ENCODE results near the gene RHBDL1.

Gene RHBDL1

DNA sequence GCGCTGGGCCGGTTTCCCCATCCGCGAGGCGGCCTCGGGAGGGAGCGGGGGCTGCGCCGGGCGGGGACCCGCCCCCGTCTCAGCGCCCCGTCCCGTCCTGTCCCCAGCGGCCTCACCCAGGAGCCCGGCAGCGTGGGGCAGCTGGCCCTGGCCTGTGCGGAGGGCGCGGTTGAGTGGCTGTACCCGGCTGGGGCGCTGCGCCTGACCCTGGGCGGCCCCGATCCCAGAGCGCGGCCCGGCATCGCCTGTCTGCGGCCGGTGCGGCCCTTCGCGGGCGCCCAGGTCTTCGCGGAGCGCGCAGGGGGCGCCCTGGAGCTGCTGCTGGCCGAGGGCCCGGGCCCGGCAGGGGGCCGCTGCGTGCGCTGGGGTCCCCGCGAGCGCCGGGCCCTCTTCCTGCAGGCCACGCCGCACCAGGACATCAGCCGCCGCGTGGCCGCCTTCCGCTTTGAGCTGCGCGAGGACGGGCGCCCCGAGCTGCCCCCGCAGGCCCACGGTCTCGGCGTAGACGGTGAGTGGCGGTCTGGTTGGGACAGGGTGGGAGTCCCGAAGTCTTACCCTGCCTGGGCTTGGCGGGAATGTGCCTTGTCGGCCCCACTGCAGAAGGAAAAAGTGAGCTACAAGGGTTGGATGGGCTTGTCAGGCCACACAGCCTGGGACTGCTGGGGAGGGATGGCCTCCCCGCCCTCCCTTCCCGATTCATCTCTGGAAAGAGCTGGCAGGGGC is 40.2 kb downstream of the RHBDL1 start (continued):
- peak; percentile 55; the same call in 1 of the 2 replicates for TF ChIP-seq ZBTB20 (tag by site-specific recombination; IDR thresholded peaks at IDR 0.05)
- TF ChIP-seq, protein P1, sequence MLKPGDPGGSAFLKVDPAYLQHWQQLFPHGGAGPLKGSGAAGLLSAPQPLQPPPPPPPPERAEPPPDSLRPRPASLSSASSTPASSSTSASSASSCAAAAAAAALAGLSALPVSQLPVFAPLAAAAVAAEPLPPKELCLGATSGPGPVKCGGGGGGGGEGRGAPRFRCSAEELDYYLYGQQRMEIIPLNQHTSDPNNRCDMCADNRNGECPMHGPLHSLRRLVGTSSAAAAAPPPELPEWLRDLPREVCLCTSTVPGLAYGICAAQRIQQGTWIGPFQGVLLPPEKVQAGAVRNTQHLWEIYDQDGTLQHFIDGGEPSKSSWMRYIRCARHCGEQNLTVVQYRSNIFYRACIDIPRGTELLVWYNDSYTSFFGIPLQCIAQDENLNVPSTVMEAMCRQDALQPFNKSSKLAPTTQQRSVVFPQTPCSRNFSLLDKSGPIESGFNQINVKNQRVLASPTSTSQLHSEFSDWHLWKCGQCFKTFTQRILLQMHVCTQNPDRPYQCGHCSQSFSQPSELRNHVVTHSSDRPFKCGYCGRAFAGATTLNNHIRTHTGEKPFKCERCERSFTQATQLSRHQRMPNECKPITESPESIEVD (tag by site-specific recombination; IDR thresholded peaks at IDR 0.05): no peak
- TF ChIP-seq, protein P2, sequence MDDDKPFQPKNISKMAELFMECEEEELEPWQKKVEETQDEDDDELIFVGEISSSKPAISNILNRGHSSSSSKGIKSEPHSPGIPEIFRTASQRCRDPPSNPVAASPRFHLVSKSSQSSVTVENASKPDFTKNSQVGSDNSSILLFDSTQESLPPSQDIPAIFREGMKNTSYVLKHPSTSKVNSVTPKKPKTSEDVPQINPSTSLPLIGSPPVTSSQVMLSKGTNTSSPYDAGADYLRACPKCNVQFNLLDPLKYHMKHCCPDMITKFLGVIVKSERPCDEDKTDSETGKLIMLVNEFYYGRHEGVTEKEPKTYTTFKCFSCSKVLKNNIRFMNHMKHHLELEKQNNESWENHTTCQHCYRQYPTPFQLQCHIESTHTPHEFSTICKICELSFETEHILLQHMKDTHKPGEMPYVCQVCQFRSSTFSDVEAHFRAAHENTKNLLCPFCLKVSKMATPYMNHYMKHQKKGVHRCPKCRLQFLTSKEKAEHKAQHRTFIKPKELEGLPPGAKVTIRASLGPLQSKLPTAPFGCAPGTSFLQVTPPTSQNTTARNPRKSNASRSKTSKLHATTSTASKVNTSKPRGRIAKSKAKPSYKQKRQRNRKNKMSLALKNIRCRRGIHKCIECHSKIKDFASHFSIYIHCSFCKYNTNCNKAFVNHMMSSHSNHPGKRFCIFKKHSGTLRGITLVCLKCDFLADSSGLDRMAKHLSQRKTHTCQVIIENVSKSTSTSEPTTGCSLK (tag by site-specific recombination; IDR thresholded peaks at IDR 0.05): no peak
- no peak for TF ChIP-seq ZXDB (tag by site-specific recombination; IDR thresholded peaks at IDR 0.05)
- TF ChIP-seq, protein P3, sequence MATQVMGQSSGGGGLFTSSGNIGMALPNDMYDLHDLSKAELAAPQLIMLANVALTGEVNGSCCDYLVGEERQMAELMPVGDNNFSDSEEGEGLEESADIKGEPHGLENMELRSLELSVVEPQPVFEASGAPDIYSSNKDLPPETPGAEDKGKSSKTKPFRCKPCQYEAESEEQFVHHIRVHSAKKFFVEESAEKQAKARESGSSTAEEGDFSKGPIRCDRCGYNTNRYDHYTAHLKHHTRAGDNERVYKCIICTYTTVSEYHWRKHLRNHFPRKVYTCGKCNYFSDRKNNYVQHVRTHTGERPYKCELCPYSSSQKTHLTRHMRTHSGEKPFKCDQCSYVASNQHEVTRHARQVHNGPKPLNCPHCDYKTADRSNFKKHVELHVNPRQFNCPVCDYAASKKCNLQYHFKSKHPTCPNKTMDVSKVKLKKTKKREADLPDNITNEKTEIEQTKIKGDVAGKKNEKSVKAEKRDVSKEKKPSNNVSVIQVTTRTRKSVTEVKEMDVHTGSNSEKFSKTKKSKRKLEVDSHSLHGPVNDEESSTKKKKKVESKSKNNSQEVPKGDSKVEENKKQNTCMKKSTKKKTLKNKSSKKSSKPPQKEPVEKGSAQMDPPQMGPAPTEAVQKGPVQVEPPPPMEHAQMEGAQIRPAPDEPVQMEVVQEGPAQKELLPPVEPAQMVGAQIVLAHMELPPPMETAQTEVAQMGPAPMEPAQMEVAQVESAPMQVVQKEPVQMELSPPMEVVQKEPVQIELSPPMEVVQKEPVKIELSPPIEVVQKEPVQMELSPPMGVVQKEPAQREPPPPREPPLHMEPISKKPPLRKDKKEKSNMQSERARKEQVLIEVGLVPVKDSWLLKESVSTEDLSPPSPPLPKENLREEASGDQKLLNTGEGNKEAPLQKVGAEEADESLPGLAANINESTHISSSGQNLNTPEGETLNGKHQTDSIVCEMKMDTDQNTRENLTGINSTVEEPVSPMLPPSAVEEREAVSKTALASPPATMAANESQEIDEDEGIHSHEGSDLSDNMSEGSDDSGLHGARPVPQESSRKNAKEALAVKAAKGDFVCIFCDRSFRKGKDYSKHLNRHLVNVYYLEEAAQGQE (tag by site-specific recombination; IDR thresholded peaks at IDR 0.05): no peak
- no peak for TF ChIP-seq ZNF248 (tag by site-specific recombination; IDR thresholded peaks at IDR 0.05)
- TF ChIP-seq, protein P4, sequence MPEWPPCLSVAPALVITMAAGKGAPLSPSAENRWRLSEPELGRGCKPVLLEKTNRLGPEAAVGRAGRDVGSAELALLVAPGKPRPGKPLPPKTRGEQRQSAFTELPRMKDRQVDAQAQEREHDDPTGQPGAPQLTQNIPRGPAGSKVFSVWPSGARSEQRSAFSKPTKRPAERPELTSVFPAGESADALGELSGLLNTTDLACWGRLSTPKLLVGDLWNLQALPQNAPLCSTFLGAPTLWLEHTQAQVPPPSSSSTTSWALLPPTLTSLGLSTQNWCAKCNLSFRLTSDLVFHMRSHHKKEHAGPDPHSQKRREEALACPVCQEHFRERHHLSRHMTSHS (tag by site-specific recombination; IDR thresholded peaks at IDR 0.05): no peak
- no peak for TF ChIP-seq ZFP3 (tag by site-specific recombination; IDR thresholded peaks at IDR 0.05; ENCODE audit: low read depth)
- TF ChIP-seq ZNF843 (tag by site-specific recombination; IDR thresholded peaks at IDR 0.05): no peak
- no peak for TF ChIP-seq ZNF768 (tag by site-specific recombination; IDR thresholded peaks at IDR 0.05)
- no peak for TF ChIP-seq YY1 (tag by site-specific recombination; IDR thresholded peaks at IDR 0.05)
- TF ChIP-seq, protein P5, sequence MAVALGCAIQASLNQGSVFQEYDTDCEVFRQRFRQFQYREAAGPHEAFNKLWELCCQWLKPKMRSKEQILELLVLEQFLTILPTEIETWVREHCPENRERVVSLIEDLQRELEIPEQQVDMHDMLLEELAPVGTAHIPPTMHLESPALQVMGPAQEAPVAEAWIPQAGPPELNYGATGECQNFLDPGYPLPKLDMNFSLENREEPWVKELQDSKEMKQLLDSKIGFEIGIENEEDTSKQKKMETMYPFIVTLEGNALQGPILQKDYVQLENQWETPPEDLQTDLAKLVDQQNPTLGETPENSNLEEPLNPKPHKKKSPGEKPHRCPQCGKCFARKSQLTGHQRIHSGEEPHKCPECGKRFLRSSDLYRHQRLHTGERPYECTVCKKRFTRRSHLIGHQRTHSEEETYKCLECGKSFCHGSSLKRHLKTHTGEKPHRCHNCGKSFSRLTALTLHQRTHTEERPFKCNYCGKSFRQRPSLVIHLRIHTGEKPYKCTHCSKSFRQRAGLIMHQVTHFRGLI (tag by site-specific recombination; IDR thresholded peaks at IDR 0.05): peak; percentile 77
- TF ChIP-seq MEIS1 (CRISPR knock-in tag; IDR thresholded peaks at IDR 0.05; ENCODE audit: borderline replicate concordance): no peak
- TF ChIP-seq, protein P6, sequence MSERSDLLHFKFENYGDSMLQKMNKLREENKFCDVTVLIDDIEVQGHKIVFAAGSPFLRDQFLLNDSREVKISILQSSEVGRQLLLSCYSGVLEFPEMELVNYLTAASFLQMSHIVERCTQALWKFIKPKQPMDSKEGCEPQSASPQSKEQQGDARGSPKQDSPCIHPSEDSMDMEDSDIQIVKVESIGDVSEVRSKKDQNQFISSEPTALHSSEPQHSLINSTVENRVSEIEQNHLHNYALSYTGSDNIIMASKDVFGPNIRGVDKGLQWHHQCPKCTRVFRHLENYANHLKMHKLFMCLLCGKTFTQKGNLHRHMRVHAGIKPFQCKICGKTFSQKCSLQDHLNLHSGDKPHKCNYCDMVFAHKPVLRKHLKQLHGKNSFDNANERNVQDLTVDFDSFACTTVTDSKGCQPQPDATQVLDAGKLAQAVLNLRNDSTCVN (tag by site-specific recombination; optimal IDR thresholded peaks at IDR 0.05): peak; percentile 61
- TF ChIP-seq ZNF324 (tag by site-specific recombination; IDR thresholded peaks at IDR 0.05): no peak
- no peak for TF ChIP-seq GLI2 (tag by site-specific recombination; IDR thresholded peaks at IDR 0.05; ENCODE audit: borderline replicate concordance, low read depth)
- TF ChIP-seq SCRT2 (tag by site-specific recombination; IDR thresholded peaks at IDR 0.05): no peak
- no peak for TF ChIP-seq ZNF214 (tag by site-specific recombination; IDR thresholded peaks at IDR 0.05; ENCODE audit: borderline replicate concordance)
- TF ChIP-seq ZNF596 (tag by site-specific recombination; IDR thresholded peaks at IDR 0.05): no peak
- TF ChIP-seq HOXD13 (CRISPR knock-in tag; IDR thresholded peaks at IDR 0.05; ENCODE audit: borderline replicate concordance): no peak
- TF ChIP-seq ZFP41 (tag by site-specific recombination; IDR thresholded peaks at IDR 0.05; ENCODE audit: borderline replicate concordance): no peak
- TF ChIP-seq, protein P7, sequence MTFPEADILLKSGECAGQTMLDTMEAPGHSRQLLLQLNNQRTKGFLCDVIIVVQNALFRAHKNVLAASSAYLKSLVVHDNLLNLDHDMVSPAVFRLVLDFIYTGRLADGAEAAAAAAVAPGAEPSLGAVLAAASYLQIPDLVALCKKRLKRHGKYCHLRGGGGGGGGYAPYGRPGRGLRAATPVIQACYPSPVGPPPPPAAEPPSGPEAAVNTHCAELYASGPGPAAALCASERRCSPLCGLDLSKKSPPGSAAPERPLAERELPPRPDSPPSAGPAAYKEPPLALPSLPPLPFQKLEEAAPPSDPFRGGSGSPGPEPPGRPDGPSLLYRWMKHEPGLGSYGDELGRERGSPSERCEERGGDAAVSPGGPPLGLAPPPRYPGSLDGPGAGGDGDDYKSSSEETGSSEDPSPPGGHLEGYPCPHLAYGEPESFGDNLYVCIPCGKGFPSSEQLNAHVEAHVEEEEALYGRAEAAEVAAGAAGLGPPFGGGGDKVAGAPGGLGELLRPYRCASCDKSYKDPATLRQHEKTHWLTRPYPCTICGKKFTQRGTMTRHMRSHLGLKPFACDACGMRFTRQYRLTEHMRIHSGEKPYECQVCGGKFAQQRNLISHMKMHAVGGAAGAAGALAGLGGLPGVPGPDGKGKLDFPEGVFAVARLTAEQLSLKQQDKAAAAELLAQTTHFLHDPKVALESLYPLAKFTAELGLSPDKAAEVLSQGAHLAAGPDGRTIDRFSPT (tag by site-specific recombination; IDR thresholded peaks at IDR 0.05): peak; percentile 17; the same call in 1 of the 2 replicates
- TF ChIP-seq SETDB1 (IDR thresholded peaks at IDR 0.05; ENCODE audit: insufficient read length, low read length): no peak
- no peak for TF ChIP-seq ZNF548 (tag by site-specific recombination; IDR thresholded peaks at IDR 0.05)
- TF ChIP-seq ZNF112 (tag by site-specific recombination; IDR thresholded peaks at IDR 0.05): no peak
- TF ChIP-seq SP3 (tag by site-specific recombination; IDR thresholded peaks at IDR 0.05): no peak
- TF ChIP-seq ZBTB7A (tag by site-specific recombination; IDR thresholded peaks at IDR 0.05; ENCODE audit: low read depth): no peak
